K562 (cell line): ENCODE data around the gene GADD45GIP1. TPM values are rescaled to one million over a fixed set of nuclear protein-coding genes. Genes with fewer than 3 reads are reported as not detected.

Experiments
- ASH1L ChIP-seq: fragments of 450-650 bp; IDR thresholded peaks from 2 replicates; pipeline ENCODE4 v1.6.1; 2018; ENCODE audit warnings: borderline replicate concordance, mild to moderate bottlenecking, low read depth; ENCODE audit not compliant: partially characterized antibody
- BHLHE40 ChIP-seq: IDR thresholded peaks from 2 replicates; pipeline ENCODE4 v1.6.1; 2011; ENCODE audit warnings: low read length, improper control_type of control experiment
- BRCA1 ChIP-seq, 2 experiments: fragments of 450-650 bp in 1 of 2; sonication (generic) in 1 of 2; formaldehyde crosslinking in 1 of 2; IDR thresholded peaks; 2 replicates each; pipeline versions ENCODE4 v1.5.0 to v1.6.1; 2017 to 2020; ENCODE audit warnings: mild to moderate bottlenecking in 1 of 2, missing genetic modification reagents in 1 of 2
- CBFA2T3 ChIP-seq: fragments of 450-650 bp; IDR thresholded peaks from 2 replicates; pipeline ENCODE4 v1.6.1; 2017
- CBX8 ChIP-seq: fragments of 200-600 bp; sonication (generic); IDR thresholded peaks from 2 replicates; pipeline ENCODE4 v1.6.1; 2012; ENCODE audit warnings: borderline replicate concordance, mixed run types, low read depth, mild to moderate bottlenecking, moderate library complexity, mixed read lengths, low read length, control low read depth, inconsistent platforms; ENCODE audit not compliant: poor library complexity, severe bottlenecking; ENCODE audit errors: extremely low read depth
- CEBPG ChIP-seq, 3 experiments: fragments of 200-800 bp in 1 of 3; sonication (Bioruptor generic) in 1 of 3; sonication (generic) in 1 of 3; formaldehyde crosslinking in 1 of 3; IDR thresholded peaks in 2 of 3; conservative IDR thresholded peaks in 1 of 3; 2 replicates each; pipeline versions ENCODE4 v1.6.1 to v1.8.0; 2016 to 2022; ENCODE audit warnings: missing compliant biosample characterization in 2 of 3, missing genetic modification characterization in 2 of 3, mild to moderate bottlenecking in 1 of 3, missing genetic modification reagents in 1 of 3
- CREM ChIP-seq: IDR thresholded peaks from 2 replicates; pipeline ENCODE4 v1.6.1; 2014; ENCODE audit warnings: antibody characterized with exemption, low read depth
- CTBP1 ChIP-seq: fragments of 450-650 bp; IDR thresholded peaks from 2 replicates; pipeline ENCODE4 v1.6.1; 2016; ENCODE audit warnings: borderline replicate concordance
- ETS2 ChIP-seq: IDR thresholded peaks from 2 replicates; pipeline ENCODE4 v1.6.1; 2016; ENCODE audit warnings: borderline replicate concordance, missing genetic modification characterization, mild to moderate bottlenecking, moderate library complexity, missing compliant biosample characterization; ENCODE audit not compliant: poor library complexity, severe bottlenecking
- GABPB2 ChIP-seq: fragments of 250-450 bp; sonication (Bioruptor Pico); conservative IDR thresholded peaks from 2 replicates; pipeline ENCODE4 v1.5.1; 2021; ENCODE audit warnings: mild to moderate bottlenecking
- HDAC8 ChIP-seq: fragments of 450-650 bp; IDR thresholded peaks from 2 replicates; pipeline ENCODE4 v1.6.1; 2016; ENCODE audit warnings: mild to moderate bottlenecking, missing genetic modification characterization, moderate library complexity, missing compliant biosample characterization
- HNRNPL ChIP-seq: fragments of 200-400 bp; formaldehyde crosslinking; IDR thresholded peaks from 2 replicates; pipeline ENCODE4 v1.6.1; 2017; ENCODE audit warnings: low read depth, mild to moderate bottlenecking, low read length
- IFI16 ChIP-seq: fragments of 250-450 bp; sonication (Bioruptor Pico); IDR thresholded peaks from 2 replicates; pipeline ENCODE4 v2.1.2; 2022; ENCODE audit warnings: mild to moderate bottlenecking, inconsistent platforms
- MBD2 ChIP-seq: sonication (generic); IDR thresholded peaks from 2 replicates; pipeline ENCODE4 v1.6.1; 2016; ENCODE audit warnings: low read depth, borderline replicate concordance
- MYC ChIP-seq, 2 experiments: fragments of 250-450 bp in 1 of 2; sonication (Bioruptor Pico) in 1 of 2; IDR thresholded peaks; 2 replicates each; pipeline versions ENCODE4 v1.5.1 to v1.6.1; 2012 to 2021; ENCODE audit warnings: low read depth in 2 of 2, borderline replicate concordance in 1 of 2, improper control_type of control experiment in 1 of 2, low read length in 1 of 2, mild to moderate bottlenecking in 1 of 2, moderate library complexity in 1 of 2
- PHF8 ChIP-seq: fragments of 200-600 bp; sonication (generic); IDR thresholded peaks from 2 replicates; pipeline ENCODE4 v1.6.1; 2012; ENCODE audit warnings: mixed run types, mild to moderate bottlenecking, inconsistent platforms, low read length, moderate library complexity, borderline replicate concordance
- RBFOX2 ChIP-seq: fragments of 200-400 bp; formaldehyde crosslinking; IDR thresholded peaks from 2 replicates; pipeline ENCODE4 v1.6.1; 2017; ENCODE audit warnings: low read depth, mild to moderate bottlenecking, low read length, moderate library complexity
- SMARCB1 ChIP-seq: IDR thresholded peaks from 2 replicates; pipeline ENCODE4 v1.6.1; 2011; ENCODE audit warnings: improper control_type of control experiment, low read depth; ENCODE audit not compliant: insufficient read length
- TCF3 ChIP-seq: sonication (generic); formaldehyde crosslinking; IDR thresholded peaks from 2 replicates; pipeline ENCODE4 v1.4.0; 2020; ENCODE audit warnings: mild to moderate bottlenecking, missing genetic modification reagents
- ZBTB8A ChIP-seq: fragments of 450-650 bp; IDR thresholded peaks from 2 replicates; pipeline ENCODE4 v1.6.1; 2018; ENCODE audit warnings: mild to moderate bottlenecking, moderate library complexity; ENCODE audit not compliant: partially characterized antibody
- ZNF699 ChIP-seq: fragments of 250-450 bp; sonication (Bioruptor Pico); IDR thresholded peaks from 2 replicates; pipeline ENCODE4 v1.8.0; 2021; ENCODE audit warnings: mild to moderate bottlenecking, moderate library complexity; ENCODE audit not compliant: insufficient replicate concordance
- polyA plus RNA-seq, 8 experiments: library from polyadenylated mRNA; depleted of rRNA in 4 of 8; stranded (reverse) in 5 of 8; unstranded in 3 of 8; fragments of >200 nt; fragmentation: Nextera tagmentation in 2 of 8; fragmentation: Illumina TruSeq in 1 of 8; extraction: Ambion mirVana in 2 of 8; extraction: Trizol in 1 of 8; gene quantifications; 2 replicates each; pipeline versions ENCODE4 v1.2.1 to v1.2.3, GENCODE V29; 2011 to 2014; ENCODE audit warnings: inconsistent platforms in 1 of 8, missing spikeins in 1 of 8
- total RNA-seq, 7 experiments: library from RNA; depleted of rRNA in 6 of 7; stranded (reverse); fragments of >200 nt in 6 of 7; fragmentation: Illumina TruSeq in 2 of 7; extraction: Trizol in 2 of 7; gene quantifications; 2 replicates each; pipeline versions ENCODE4 v1.2.1 to v1.2.3, GENCODE V29; 2011 to 2021; ENCODE audit warnings: low replicate concordance in 1 of 7
- TF ChIP-seq, protein P1 (sequence below), 2 experiments: IDR thresholded peaks; 2 replicates each; pipeline ENCODE4 v1.6.1; 2012; ENCODE audit warnings: improper control_type of control experiment in 2 of 2, low read depth in 2 of 2, low read length in 2 of 2, borderline replicate concordance in 1 of 2
- TF ChIP-seq, protein P2 (sequence below): fragments of 250-450 bp; sonication (Bioruptor Pico); IDR thresholded peaks from 2 replicates; pipeline ENCODE4 v1.4.0; 2020; ENCODE audit warnings: mild to moderate bottlenecking, moderate library complexity

Gene GADD45GIP1
- total and polyA plus RNA-seq, 9 of the 15 experiments (the other 6 are each of a cell fraction or from before 2014, with no cell fraction given): 5.1 to 161 (median 29.2) TPM

DNA sequence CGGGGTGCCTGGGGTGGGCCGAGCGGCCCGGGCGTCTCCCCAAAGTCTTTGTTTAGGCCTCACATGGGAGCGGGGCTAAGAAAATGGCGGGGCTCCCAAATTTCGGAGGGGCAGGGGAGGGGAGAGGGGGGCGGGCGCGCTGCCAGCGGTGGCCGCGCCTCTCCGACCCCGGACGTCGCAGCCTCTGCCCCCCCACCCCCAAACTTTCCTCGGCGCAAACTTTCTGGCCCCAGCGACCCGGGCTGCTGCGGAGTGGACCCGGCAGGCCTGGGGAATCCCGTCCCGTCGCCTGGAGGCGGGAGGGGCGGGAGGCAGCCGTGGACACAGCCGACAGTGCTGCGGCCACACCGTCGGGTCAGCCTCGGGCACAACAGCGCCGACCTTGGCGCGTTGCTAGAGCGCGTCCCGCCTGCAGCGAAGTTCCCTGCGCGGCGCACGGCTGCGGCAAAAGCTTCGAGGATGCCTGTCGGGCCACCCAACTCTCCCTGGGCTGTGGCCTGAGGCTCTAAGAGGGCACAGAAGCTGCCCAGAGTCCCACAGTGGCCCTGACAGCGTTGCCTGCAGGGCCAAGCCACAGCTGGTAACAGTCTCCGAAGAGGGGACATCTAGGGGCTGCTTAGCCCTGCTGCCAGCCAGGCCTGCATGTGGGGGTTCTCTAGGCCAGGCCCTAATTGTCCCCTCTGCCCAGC lies 39.5 kb upstream of the GADD45GIP1 start (continued):
- 0 out of 2 replicates have a peak, but pooled peaks have one; percentile 20 for TF ChIP-seq BHLHE40
- TF ChIP-seq ZNF699: no peak
- no peak for TF ChIP-seq HDAC8 (tag)
- no peak for TF ChIP-seq IFI16 (CRISPR knock-in tag)
- TF ChIP-seq, protein P1, sequence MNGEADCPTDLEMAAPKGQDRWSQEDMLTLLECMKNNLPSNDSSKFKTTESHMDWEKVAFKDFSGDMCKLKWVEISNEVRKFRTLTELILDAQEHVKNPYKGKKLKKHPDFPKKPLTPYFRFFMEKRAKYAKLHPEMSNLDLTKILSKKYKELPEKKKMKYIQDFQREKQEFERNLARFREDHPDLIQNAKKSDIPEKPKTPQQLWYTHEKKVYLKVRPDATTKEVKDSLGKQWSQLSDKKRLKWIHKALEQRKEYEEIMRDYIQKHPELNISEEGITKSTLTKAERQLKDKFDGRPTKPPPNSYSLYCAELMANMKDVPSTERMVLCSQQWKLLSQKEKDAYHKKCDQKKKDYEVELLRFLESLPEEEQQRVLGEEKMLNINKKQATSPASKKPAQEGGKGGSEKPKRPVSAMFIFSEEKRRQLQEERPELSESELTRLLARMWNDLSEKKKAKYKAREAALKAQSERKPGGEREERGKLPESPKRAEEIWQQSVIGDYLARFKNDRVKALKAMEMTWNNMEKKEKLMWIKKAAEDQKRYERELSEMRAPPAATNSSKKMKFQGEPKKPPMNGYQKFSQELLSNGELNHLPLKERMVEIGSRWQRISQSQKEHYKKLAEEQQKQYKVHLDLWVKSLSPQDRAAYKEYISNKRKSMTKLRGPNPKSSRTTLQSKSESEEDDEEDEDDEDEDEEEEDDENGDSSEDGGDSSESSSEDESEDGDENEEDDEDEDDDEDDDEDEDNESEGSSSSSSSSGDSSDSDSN (IDR thresholded peaks at IDR 0.05; ENCODE audit: borderline replicate concordance in 1 of 2, low read depth in 2 of 2, low read length in 2 of 2): peak in 1 of 2 experiments; percentile 75; a peak in 2 of 4 replicates
- TF ChIP-seq ZBTB8A: no peak
- TF ChIP-seq ASH1L: no peak
- TF ChIP-seq CBX8: no peak
- no peak for TF ChIP-seq PHF8
- no peak for TF ChIP-seq SMARCB1
- TF ChIP-seq MYC (IDR thresholded peaks at IDR 0.05; ENCODE audit: low read depth, low read length): peak; percentile 42; the same call in 1 of the 2 replicates
- no peak for TF ChIP-seq MYC (CRISPR knock-in tag; IDR thresholded peaks at IDR 0.05; ENCODE audit: borderline replicate concordance, low read depth)
- peak; percentile 13; the same call in 1 of the 2 replicates for TF ChIP-seq HNRNPL
- no peak for TF ChIP-seq CEBPG (CRISPR knock-in tag; IDR thresholded peaks at IDR 0.05)
- no peak for TF ChIP-seq CEBPG (tag; conservative IDR thresholded peaks at IDR 0.05 in 1 of 2, IDR thresholded peaks at IDR 0.05 in 1 of 2)
- peak; percentile 56 for TF ChIP-seq CTBP1
- no peak for TF ChIP-seq ETS2 (tag)
- no peak for TF ChIP-seq GABPB2
- TF ChIP-seq RBFOX2: peak; percentile 51; the same call in 1 of the 2 replicates
- TF ChIP-seq CBFA2T3: no peak
- peak; percentile 17; the same call in 1 of the 2 replicates for TF ChIP-seq MBD2
- TF ChIP-seq BRCA1 (IDR thresholded peaks at IDR 0.05): no peak
- 0 out of 2 replicates have a peak, but pooled peaks have one; percentile 80 for TF ChIP-seq BRCA1 (CRISPR knock-in tag; IDR thresholded peaks at IDR 0.05)
- peak; percentile 55 for TF ChIP-seq CREM
- TF ChIP-seq TCF3: no peak
- TF ChIP-seq, protein P2, sequence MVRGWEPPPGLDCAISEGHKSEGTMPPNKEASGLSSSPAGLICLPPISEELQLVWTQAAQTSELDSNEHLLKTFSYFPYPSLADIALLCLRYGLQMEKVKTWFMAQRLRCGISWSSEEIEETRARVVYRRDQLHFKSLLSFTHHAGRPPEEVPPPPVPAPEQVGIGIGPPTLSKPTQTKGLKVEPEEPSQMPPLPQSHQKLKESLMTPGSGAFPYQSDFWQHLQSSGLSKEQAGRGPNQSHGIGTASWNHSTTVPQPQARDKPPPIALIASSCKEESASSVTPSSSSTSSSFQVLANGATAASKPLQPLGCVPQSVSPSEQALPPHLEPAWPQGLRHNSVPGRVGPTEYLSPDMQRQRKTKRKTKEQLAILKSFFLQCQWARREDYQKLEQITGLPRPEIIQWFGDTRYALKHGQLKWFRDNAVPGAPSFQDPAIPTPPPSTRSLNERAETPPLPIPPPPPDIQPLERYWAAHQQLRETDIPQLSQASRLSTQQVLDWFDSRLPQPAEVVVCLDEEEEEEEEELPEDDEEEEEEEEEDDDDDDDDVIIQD (CRISPR knock-in tag): no peak
